Adipocyte (in vitro differentiated cells): ENCODE data around the gene CLDN18.

ENCODE experiments used
- DNase-seq: peaks from one replicate; pipeline ENCODE4 v3.0.0-alpha.2; 2015; ENCODE audit warnings: low read depth
- H3K27me3 ChIP-seq: replicated peaks from 2 replicates; pipeline ENCODE4 v1.7.0; 2013; ENCODE audit warnings: mild to moderate bottlenecking, low read length, moderate library complexity; ENCODE audit not compliant: control insufficient read depth, insufficient read depth
- H3K36me3 ChIP-seq: 2 replicates; pipeline ENCODE4 v1.7.0; 2013; ENCODE audit warnings: low read length, mild to moderate bottlenecking, moderate library complexity; ENCODE audit not compliant: control insufficient read depth, insufficient read depth, severe bottlenecking
- H3K4me1 ChIP-seq: 2 replicates; pipeline ENCODE4 v1.7.0; 2013; ENCODE audit warnings: mild to moderate bottlenecking, low read length, moderate library complexity; ENCODE audit not compliant: control insufficient read depth, insufficient read depth
- H3K4me3 ChIP-seq: 2 replicates; pipeline ENCODE4 v1.7.0; 2013; ENCODE audit warnings: mild to moderate bottlenecking, low read length, moderate library complexity
- H3K9ac ChIP-seq: 2 replicates; pipeline ENCODE4 v1.7.0; 2013; ENCODE audit warnings: mild to moderate bottlenecking, low read length, moderate library complexity
- H3K9me3 ChIP-seq: 2 replicates; pipeline ENCODE4 v1.7.0; 2013; ENCODE audit warnings: mild to moderate bottlenecking, low read length, moderate library complexity; ENCODE audit not compliant: control insufficient read depth

Gene CLDN18

GRCh38 chr3:138082085-138082991 lies 72.4 kb downstream of the CLDN18 start:
- peak; percentile 55 for DNase-seq
- Histone ChIP-seq H3K9ac (peak overlapping the region; percentile 23), H3K27me3 (no peaks in the 10 kb centered on the region), H3K4me3 (peak overlapping the region; percentile 60), H3K4me1 (peaks cover 50% of the 10 kb centered on the region), H3K9me3 (no peaks in the 10 kb centered on the region), H3K36me3 (peaks cover 29% of the 10 kb centered on the region)

- DNase-seq = no peak
- peaks cover 4% of the 10 kb centered on the region for H3K9me3 ChIP-seq
- peaks cover 48% of the 10 kb centered on the region for H3K4me1 ChIP-seq
- no peak overlapping the region for H3K9ac ChIP-seq
- H3K36me3 ChIP-seq = peaks cover 34% of the 10 kb centered on the region
- no peaks in the 10 kb centered on the region for H3K27me3 ChIP-seq
- no peak overlapping the region for H3K4me3 ChIP-seq
These were observed 73.0 kb downstream of the CLDN18 start for GRCh38 chr3:138082992-138083386.
